Trophoblast cell (in vitro differentiated cells and primary cell): Measurements from ENCODE around the gene SPATS2.

Source experiments
- DNase-seq, 2 donors: peaks; one replicate each; pipeline ENCODE4 v3.0.0-alpha.2; 2016
- H2AFZ ChIP-seq: 2 replicates; pipeline ENCODE4 v1.6.1; 2013; ENCODE audit warnings: low read length, moderate library complexity, mild to moderate bottlenecking; ENCODE audit not compliant: insufficient read depth, poor library complexity
- H2AK5ac ChIP-seq: 2 replicates; pipeline ENCODE4 v1.6.1; 2013; ENCODE audit warnings: mild to moderate bottlenecking, low read length
- H2BK120ac ChIP-seq: 2 replicates; pipeline ENCODE4 v1.6.1; 2013; ENCODE audit warnings: low read length, mild to moderate bottlenecking, moderate library complexity; ENCODE audit not compliant: insufficient read depth, poor library complexity
- H2BK12ac ChIP-seq: 2 replicates; pipeline ENCODE4 v1.6.1; 2013; ENCODE audit warnings: mild to moderate bottlenecking, low read length, moderate library complexity
- H2BK5ac ChIP-seq: 2 replicates; pipeline ENCODE4 v1.6.1; 2013; ENCODE audit warnings: low read length, low read depth, moderate library complexity, mild to moderate bottlenecking; ENCODE audit not compliant: poor library complexity
- H3K14ac ChIP-seq: 2 replicates; pipeline ENCODE4 v1.6.1; 2013; ENCODE audit warnings: mild to moderate bottlenecking, low read length
- H3K18ac ChIP-seq: 2 replicates; pipeline ENCODE4 v1.6.1; 2013; ENCODE audit warnings: mild to moderate bottlenecking, low read length
- H3K23ac ChIP-seq: 2 replicates; pipeline ENCODE4 v1.6.1; 2013; ENCODE audit warnings: low read length
- H3K27ac ChIP-seq: 2 replicates; pipeline ENCODE4 v1.5.1; 2013; ENCODE audit warnings: low read depth, mild to moderate bottlenecking, inconsistent platforms, low read length, moderate library complexity
- H3K27me3 ChIP-seq: 2 replicates; pipeline ENCODE4 v1.6.1; 2013; ENCODE audit warnings: inconsistent platforms, mild to moderate bottlenecking, low read length, moderate library complexity; ENCODE audit not compliant: insufficient read depth
- H3K36me3 ChIP-seq, 2 experiments: 1 replicate in 1 of 2; 2 replicates in 1 of 2; pipeline ENCODE4 v1.6.1; 2013; ENCODE audit warnings: low read length in 2 of 2, mild to moderate bottlenecking in 2 of 2, moderate library complexity in 1 of 2; ENCODE audit not compliant: insufficient read depth in 2 of 2, control insufficient read depth in 1 of 2
- H3K4ac ChIP-seq: 2 replicates; pipeline ENCODE4 v1.6.1; 2013; ENCODE audit warnings: low read depth, mild to moderate bottlenecking, low read length, moderate library complexity
- H3K4me1 ChIP-seq, 2 experiments: 1 replicate in 1 of 2; 2 replicates in 1 of 2; pipeline ENCODE4 v1.6.1; 2013; ENCODE audit warnings: low read length in 2 of 2, mild to moderate bottlenecking in 2 of 2, moderate library complexity in 1 of 2; ENCODE audit not compliant: insufficient read depth in 2 of 2, control insufficient read depth in 1 of 2
- H3K4me2 ChIP-seq: 2 replicates; pipeline ENCODE4 v1.6.1; 2013; ENCODE audit warnings: inconsistent platforms, mild to moderate bottlenecking, low read length, moderate library complexity
- H3K4me3 ChIP-seq: 2 replicates; pipeline ENCODE4 v1.5.1; 2013; ENCODE audit warnings: mild to moderate bottlenecking, low read depth, low read length, inconsistent platforms
- H3K79me1 ChIP-seq: one replicate; pipeline ENCODE4 v1.6.1; 2013; ENCODE audit warnings: low read length
- H3K79me2 ChIP-seq: 2 replicates; pipeline ENCODE4 v1.6.1; 2013; ENCODE audit warnings: low read length, mild to moderate bottlenecking; ENCODE audit not compliant: control insufficient read depth, insufficient read depth, poor library complexity
- H3K9ac ChIP-seq: 2 replicates; pipeline ENCODE4 v1.6.1; 2013; ENCODE audit warnings: mild to moderate bottlenecking, low read length
- H3K9me3 ChIP-seq: 2 replicates; pipeline ENCODE4 v1.6.1; 2013; ENCODE audit warnings: low read depth, mild to moderate bottlenecking, control low read depth, inconsistent platforms, low read length; ENCODE audit not compliant: insufficient read depth
- H4K12ac ChIP-seq: 2 replicates; pipeline ENCODE4 v1.6.1; 2013; ENCODE audit warnings: low read depth, mild to moderate bottlenecking, low read length, moderate library complexity
- H4K8ac ChIP-seq: 2 replicates; pipeline ENCODE4 v1.6.1; 2013; ENCODE audit warnings: low read depth, mild to moderate bottlenecking, low read length, moderate library complexity
- H4K91ac ChIP-seq: one replicate; pipeline ENCODE4 v1.6.1; 2013; ENCODE audit warnings: low read depth, mild to moderate bottlenecking, low read length, moderate library complexity
- WGBS: extraction: QIAGEN DNeasy Blood & Tissue Kit; methylation state at CpG from one replicate; pipeline ENCODE4 v1.1.7; 2013; ENCODE audit warnings: missing lambda C conversion rate; ENCODE audit not compliant: insufficient read length, insufficient coverage; ENCODE audit errors: extremely low coverage; 5-methylcytosine and 5-hydroxymethylcytosine counted together

Gene SPATS2

DNA sequence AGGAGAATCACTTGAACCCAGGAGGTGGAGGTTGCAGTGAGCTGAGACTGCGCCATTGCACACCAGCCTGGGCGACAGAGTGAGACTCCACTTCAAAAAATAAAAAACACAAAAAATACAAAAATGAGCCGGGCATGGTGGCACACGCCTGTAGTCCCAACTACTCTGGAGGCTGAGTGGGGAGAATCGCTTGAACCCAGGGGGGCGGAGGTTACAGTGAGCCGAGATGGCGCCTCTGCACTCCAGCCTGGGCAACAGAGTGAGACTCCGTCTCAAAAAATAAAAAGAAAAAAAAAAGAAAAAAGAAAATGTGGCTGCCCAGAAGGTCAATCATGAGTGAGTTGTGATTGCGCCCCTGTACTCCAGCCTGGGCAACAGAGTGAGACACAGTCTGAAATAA lies 11.3 kb upstream of the SPATS2 start:
- no peak overlapping the region for H2BK120ac ChIP-seq
- no peak overlapping the region for H3K23ac ChIP-seq
- H3K27me3 ChIP-seq: no peaks in the 10 kb centered on the region
- H3K36me3 ChIP-seq: no peaks in the 10 kb centered on the region
- H4K12ac ChIP-seq: no peak overlapping the region
- no peaks in the 10 kb centered on the region for H3K79me2 ChIP-seq
- H3K4me3 ChIP-seq: no peak overlapping the region
- no peak overlapping the region for H3K27ac ChIP-seq
- H3K79me1 ChIP-seq: no peaks in the 10 kb centered on the region
- H3K4me2 ChIP-seq: no peak overlapping the region
- no peak overlapping the region for H2BK12ac ChIP-seq
- H3K18ac ChIP-seq: no peak overlapping the region
- no peak overlapping the region for H2AK5ac ChIP-seq
- no peak overlapping the region for H2AFZ ChIP-seq
- H3K14ac ChIP-seq: no peak overlapping the region
- H4K8ac ChIP-seq: no peak overlapping the region
- no peak overlapping the region for H2BK5ac ChIP-seq
- no peak overlapping the region for H3K9ac ChIP-seq
- H4K91ac ChIP-seq: no peak overlapping the region
- no peaks in the 10 kb centered on the region for H3K4me1 ChIP-seq
- DNase-seq: no peak
- H3K4ac ChIP-seq: no peak overlapping the region
- no CpG with 5 or more reads among the region's 10 CpGs for WGBS
- no peaks in the 10 kb centered on the region for H3K9me3 ChIP-seq

GRCh38 chr12:49357103-49357678 lies 10.1 kb upstream of the SPATS2 start:
- Histone ChIP-seq H2BK5ac (no peak overlapping the region), H2AK5ac (no peak overlapping the region), H3K4me3 (no peak overlapping the region), H4K91ac (no peak overlapping the region), H3K4me1 (no peaks in the 10 kb centered on the region), H4K12ac (no peak overlapping the region), H3K18ac (no peak overlapping the region), H3K79me1 (no peaks in the 10 kb centered on the region), H2AFZ (no peak overlapping the region), H2BK120ac (no peak overlapping the region), H3K4me2 (no peak overlapping the region), H3K4ac (no peak overlapping the region), H3K23ac (no peak overlapping the region), H3K9me3 (no peaks in the 10 kb centered on the region), H3K79me2 (no peaks in the 10 kb centered on the region), H3K14ac (no peak overlapping the region), H3K9ac (no peak overlapping the region), H3K27ac (no peak overlapping the region), H3K27me3 (no peaks in the 10 kb centered on the region), H4K8ac (no peak overlapping the region), H3K36me3 (no peaks in the 10 kb centered on the region), H2BK12ac (no peak overlapping the region)
- WGBS: no CpG with 5 or more reads among the region's 3 CpGs
- peak in 1 of 2 donors; percentile 73 for DNase-seq

- Histone ChIP-seq H2BK12ac (no peak overlapping the region), H4K8ac (no peak overlapping the region), H3K23ac (no peak overlapping the region), H3K14ac (no peak overlapping the region), H3K4me1 (no peaks in the 10 kb centered on the region), H3K4me2 (no peak overlapping the region), H4K12ac (no peak overlapping the region), H3K36me3 (no peaks in the 10 kb centered on the region), H2AFZ (no peak overlapping the region), H3K9ac (no peak overlapping the region), H2BK120ac (no peak overlapping the region), H2AK5ac (no peak overlapping the region), H3K27ac (no peak overlapping the region), H2BK5ac (no peak overlapping the region), H3K79me1 (no peaks in the 10 kb centered on the region), H3K4ac (no peak overlapping the region), H3K27me3 (no peaks in the 10 kb centered on the region), H4K91ac (no peak overlapping the region), H3K9me3 (no peaks in the 10 kb centered on the region), H3K79me2 (no peaks in the 10 kb centered on the region), H3K18ac (no peak overlapping the region), H3K4me3 (no peak overlapping the region)
- no CpG with 5 or more reads among the region's 7 CpGs for WGBS
- DNase-seq: peak in 1 of 2 donors; percentile 77
Observed at GRCh38 chr12:49358483-49359141, 8.7 kb upstream of the SPATS2 start.

DNA sequence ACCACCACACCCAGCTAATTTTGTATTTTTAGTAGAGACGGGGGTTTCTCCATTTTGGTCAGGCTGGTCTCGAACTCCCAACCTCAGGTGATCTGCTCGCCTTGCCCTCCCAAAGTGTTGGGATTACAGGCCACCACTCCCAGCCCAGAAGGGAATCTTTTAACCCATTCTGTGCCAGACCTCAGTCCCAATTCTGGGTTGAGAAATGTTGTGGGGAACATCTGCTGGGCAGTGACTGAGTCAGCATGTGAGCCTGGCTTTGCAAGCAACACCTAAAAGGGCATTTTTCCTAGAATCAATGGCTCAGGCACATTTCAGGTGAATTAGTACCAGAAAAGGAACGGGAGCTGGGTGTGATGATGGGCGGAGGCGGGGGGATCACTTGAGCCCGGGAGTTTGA lies 7.6 kb upstream of the SPATS2 start:
- Histone ChIP-seq H4K91ac (no peak overlapping the region), H3K4me3 (no peak overlapping the region), H2BK120ac (no peak overlapping the region), H3K23ac (no peak overlapping the region), H3K27ac (no peak overlapping the region), H3K9ac (no peak overlapping the region), H3K4me1 (no peaks in the 10 kb centered on the region), H2AFZ (no peak overlapping the region), H2BK12ac (no peak overlapping the region), H3K18ac (no peak overlapping the region), H4K12ac (no peak overlapping the region), H4K8ac (no peak overlapping the region), H3K36me3 (no peaks in the 10 kb centered on the region), H2BK5ac (no peak overlapping the region), H3K27me3 (no peaks in the 10 kb centered on the region), H3K4me2 (no peak overlapping the region), H3K79me2 (no peaks in the 10 kb centered on the region), H3K79me1 (no peaks in the 10 kb centered on the region), H3K9me3 (no peaks in the 10 kb centered on the region), H2AK5ac (no peak overlapping the region), H3K14ac (no peak overlapping the region), H3K4ac (no peak overlapping the region)
- DNase-seq: no peak
- no CpG with 5 or more reads among the region's 7 CpGs for WGBS
